ENCODE measurements around the gene GSTM1. TPM values are rescaled to one million over a fixed set of nuclear protein-coding genes. Genes with fewer than 3 reads are reported as not detected.
"Not testable (repeated sequence)": the region's sequence is repeated elsewhere in the genome, so short reads cannot be mapped to it uniquely, and the experiment has no call there.

GSTM1 gene
- total RNA-seq, 1 donor from 2014 or later: 47.8 TPM

DNA sequence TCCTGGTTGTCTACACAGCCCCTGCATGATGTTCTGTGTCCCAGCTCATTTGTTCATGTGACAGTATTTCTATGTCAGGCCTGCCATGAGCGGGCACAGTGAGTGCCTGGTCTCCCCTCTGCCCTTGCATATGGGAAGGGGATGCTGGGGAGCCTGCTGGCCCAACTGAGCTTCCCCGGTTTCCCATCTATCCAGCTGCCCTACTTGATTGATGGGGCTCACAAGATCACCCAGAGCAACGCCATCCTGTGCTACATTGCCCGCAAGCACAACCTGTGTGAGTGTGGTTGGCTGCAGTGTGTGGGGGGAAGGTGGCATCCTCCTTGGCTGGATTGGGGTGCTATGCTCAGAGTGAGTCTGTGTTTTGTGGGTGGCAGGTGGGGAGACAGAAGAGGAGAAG, 30.2 kb upstream of the GSTM1 start:
- Mint-ChIP-seq H3K4me3 (peak overlapping the region; percentile 79), H3K27ac (ENCODE audit: unreplicated experiment) (peak overlapping the region; percentile 60), H3K36me3 (ENCODE audit: low read depth) (no peaks in the 10 kb centered on the region), H3K4me1 (peaks cover 37% of the 10 kb centered on the region), H3K27me3 (ENCODE audit: low read depth) (peaks cover 20% of the 10 kb centered on the region), H3K9me3 (no peaks in the 10 kb centered on the region)
- TF ChIP-seq CTCF (conservative IDR thresholded peaks at IDR 0.05): no peak
- DNase-seq (ENCODE audit: low read depth, low spot score): no peak

- peaks cover 17% of the 10 kb centered on the region for H3K27me3 Mint-ChIP-seq (ENCODE audit: low read depth)
- no peak overlapping the region for H3K27ac Mint-ChIP-seq (ENCODE audit: unreplicated experiment)
- H3K4me1 Mint-ChIP-seq: peaks cover 37% of the 10 kb centered on the region
- H3K36me3 Mint-ChIP-seq (ENCODE audit: low read depth): no peaks in the 10 kb centered on the region
- H3K9me3 Mint-ChIP-seq: no peaks in the 10 kb centered on the region
- DNase-seq (ENCODE audit: low read depth, low spot score): no peak
- no peak for TF ChIP-seq CTCF (conservative IDR thresholded peaks at IDR 0.05)
- peak overlapping the region; percentile 79 for H3K4me3 Mint-ChIP-seq
Measured at GRCh38 chr1:109657970-109658369, 29.6 kb upstream of the GSTM1 start.

GRCh38 chr1:109658533-109659042, 29.0 kb upstream of the GSTM1 start:
- peak overlapping the region; percentile 79 for H3K4me3 Mint-ChIP-seq
- DNase-seq (ENCODE audit: low read depth, low spot score): no peak

DNA sequence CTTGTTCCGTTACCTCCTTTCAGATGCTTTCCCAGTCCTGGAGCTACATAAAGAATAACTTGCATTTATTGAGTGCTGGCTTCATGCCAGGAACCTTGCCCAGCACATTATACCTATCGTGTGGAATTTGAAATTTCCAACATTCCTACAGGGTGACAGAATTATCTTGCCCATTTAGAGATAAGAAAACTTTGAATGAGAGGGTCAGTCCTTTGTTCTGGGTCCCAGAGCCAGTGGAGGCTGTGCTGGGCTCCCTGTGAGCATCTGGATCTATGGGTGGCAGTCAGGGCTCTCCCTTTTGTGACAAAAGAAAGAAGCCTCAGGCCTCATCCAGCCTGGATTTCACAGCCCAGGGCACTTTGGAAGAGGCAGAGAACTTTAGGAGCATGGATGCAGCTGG, 28.5 kb upstream of the GSTM1 start:
- no peak for TF ChIP-seq CTCF (conservative IDR thresholded peaks at IDR 0.05)
- peaks cover 37% of the 10 kb centered on the region for H3K4me1 Mint-ChIP-seq

More at GRCh38 chr1:109658533-109659042, 29.0 kb upstream of the GSTM1 start:
- TF ChIP-seq CTCF (conservative IDR thresholded peaks at IDR 0.05): no peak
- Mint-ChIP-seq H3K9me3 (no peaks in the 10 kb centered on the region), H3K27me3 (ENCODE audit: low read depth) (peaks cover 11% of the 10 kb centered on the region), H3K4me1 (peaks cover 37% of the 10 kb centered on the region), H3K27ac (ENCODE audit: unreplicated experiment) (no peak overlapping the region), H3K36me3 (ENCODE audit: low read depth) (no peaks in the 10 kb centered on the region)

GRCh38 chr1:109659997-109660690, 27.5 kb upstream of the GSTM1 start:
- H3K27me3 Mint-ChIP-seq (ENCODE audit: low read depth): peaks cover 3% of the 10 kb centered on the region

More for the DNA sequence above, 28.5 kb upstream of the GSTM1 start:
- peak overlapping the region; percentile 15 for H3K4me3 Mint-ChIP-seq
- peaks cover 8% of the 10 kb centered on the region for H3K27me3 Mint-ChIP-seq (ENCODE audit: low read depth)
- H3K36me3 Mint-ChIP-seq (ENCODE audit: low read depth): no peaks in the 10 kb centered on the region
- H3K27ac Mint-ChIP-seq (ENCODE audit: unreplicated experiment): no peak overlapping the region
- no peak for DNase-seq (ENCODE audit: low read depth, low spot score)
- H3K9me3 Mint-ChIP-seq: no peaks in the 10 kb centered on the region

GRCh38 chr1:109660691-109661026, 27.0 kb upstream of the GSTM1 start:
- not testable (repeated sequence) for H3K27me3 Mint-ChIP-seq (ENCODE audit: low read depth); H3K36me3 Mint-ChIP-seq (ENCODE audit: low read depth); DNase-seq (ENCODE audit: low read depth, low spot score); H3K9me3 Mint-ChIP-seq; H3K4me3 Mint-ChIP-seq
- peak overlapping the region; percentile 62 for H3K27ac Mint-ChIP-seq (ENCODE audit: unreplicated experiment)
- peaks cover 27% of the 10 kb centered on the region for H3K4me1 Mint-ChIP-seq

More at GRCh38 chr1:109659997-109660690, 27.5 kb upstream of the GSTM1 start:
- Mint-ChIP-seq H3K9me3 (no peaks in the 10 kb centered on the region), H3K27ac (ENCODE audit: unreplicated experiment) (peak overlapping the region; percentile 62), H3K4me3 (no peak overlapping the region), H3K36me3 (ENCODE audit: low read depth) (no peaks in the 10 kb centered on the region), H3K4me1 (peaks cover 33% of the 10 kb centered on the region)
- no peak for TF ChIP-seq CTCF (conservative IDR thresholded peaks at IDR 0.05)
- no peak for DNase-seq (ENCODE audit: low read depth, low spot score)
